Mesothelial cell of epicardium (in vitro differentiated cells): Measurements from ENCODE around the gene PSAPL1. TPM values are rescaled to one million over a fixed set of nuclear protein-coding genes. Genes with fewer than 3 reads are reported as not detected.

ENCODE experiments used
- DNase-seq, 2 experiments: peaks; one replicate each; pipeline ENCODE4 v3.0.0; 2021; ENCODE audit warnings: low spot score in 2 of 2; ENCODE audit not compliant: unreplicated experiment in 2 of 2
- H3K27ac Mint-ChIP-seq: 2 replicates; pipeline ENCODE4 v1.8.0; 2021; ENCODE audit warnings: mixed read lengths
- H3K27me3 Mint-ChIP-seq: 2 replicates; pipeline ENCODE4 v1.8.0; 2021; ENCODE audit warnings: low read depth, mixed read lengths
- H3K36me3 Mint-ChIP-seq: 2 replicates; pipeline ENCODE4 v1.8.0; 2021; ENCODE audit warnings: mixed read lengths
- H3K4me1 Mint-ChIP-seq: 2 replicates; pipeline ENCODE4 v1.8.0; 2021; ENCODE audit warnings: mixed read lengths
- H3K4me3 Mint-ChIP-seq: 2 replicates; pipeline ENCODE4 v1.8.0; 2021; ENCODE audit warnings: mild to moderate bottlenecking, moderate library complexity, mixed read lengths
- H3K9me3 Mint-ChIP-seq: 2 replicates; pipeline ENCODE4 v1.8.0; 2021; ENCODE audit warnings: mixed read lengths
- total RNA-seq: library from RNA; stranded (reverse); gene quantifications from 3 replicates; pipeline ENCODE4 v1.2.1, GENCODE V29; 2021
- TF ChIP-seq, protein P1 (sequence below): fragments of 200-600 bp; sonication (generic); IDR thresholded peaks from one replicate; pipeline ENCODE4 v1.5.0; 2021; ENCODE audit warnings: antibody characterized with exemption; ENCODE audit not compliant: unreplicated experiment

The PSAPL1 gene
- total RNA-seq, 1 donor from 2014 or later: not detected

GRCh38 chr4:7434141-7434765 is 477 bp downstream of the PSAPL1 start:
- no peak for DNase-seq
- Mint-ChIP-seq H3K27me3 (no peaks in the 10 kb centered on the region), H3K36me3 (no peaks in the 10 kb centered on the region), H3K4me1 (peaks cover 23% of the 10 kb centered on the region), H3K9me3 (peaks cover 9% of the 10 kb centered on the region), H3K27ac (no peak overlapping the region), H3K4me3 (no peak overlapping the region)
- TF ChIP-seq, protein P1, sequence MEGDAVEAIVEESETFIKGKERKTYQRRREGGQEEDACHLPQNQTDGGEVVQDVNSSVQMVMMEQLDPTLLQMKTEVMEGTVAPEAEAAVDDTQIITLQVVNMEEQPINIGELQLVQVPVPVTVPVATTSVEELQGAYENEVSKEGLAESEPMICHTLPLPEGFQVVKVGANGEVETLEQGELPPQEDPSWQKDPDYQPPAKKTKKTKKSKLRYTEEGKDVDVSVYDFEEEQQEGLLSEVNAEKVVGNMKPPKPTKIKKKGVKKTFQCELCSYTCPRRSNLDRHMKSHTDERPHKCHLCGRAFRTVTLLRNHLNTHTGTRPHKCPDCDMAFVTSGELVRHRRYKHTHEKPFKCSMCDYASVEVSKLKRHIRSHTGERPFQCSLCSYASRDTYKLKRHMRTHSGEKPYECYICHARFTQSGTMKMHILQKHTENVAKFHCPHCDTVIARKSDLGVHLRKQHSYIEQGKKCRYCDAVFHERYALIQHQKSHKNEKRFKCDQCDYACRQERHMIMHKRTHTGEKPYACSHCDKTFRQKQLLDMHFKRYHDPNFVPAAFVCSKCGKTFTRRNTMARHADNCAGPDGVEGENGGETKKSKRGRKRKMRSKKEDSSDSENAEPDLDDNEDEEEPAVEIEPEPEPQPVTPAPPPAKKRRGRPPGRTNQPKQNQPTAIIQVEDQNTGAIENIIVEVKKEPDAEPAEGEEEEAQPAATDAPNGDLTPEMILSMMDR: no peak

- peaks cover 23% of the 10 kb centered on the region for H3K4me1 Mint-ChIP-seq
- H3K36me3 Mint-ChIP-seq: no peaks in the 10 kb centered on the region
- TF ChIP-seq, protein P1: no peak
- peaks cover 3% of the 10 kb centered on the region for H3K9me3 Mint-ChIP-seq
- no peaks in the 10 kb centered on the region for H3K27me3 Mint-ChIP-seq
- no peak for DNase-seq
- H3K27ac Mint-ChIP-seq: no peak overlapping the region
- H3K4me3 Mint-ChIP-seq: no peak overlapping the region
These were observed 1.2 kb downstream of the PSAPL1 start for GRCh38 chr4:7433376-7434140.

GRCh38 chr4:7432531-7433375 is 2.0 kb downstream of the PSAPL1 start:
- TF ChIP-seq, protein P1: no peak
- Mint-ChIP-seq H3K4me3 (no peak overlapping the region), H3K4me1 (peaks cover 29% of the 10 kb centered on the region), H3K9me3 (no peaks in the 10 kb centered on the region), H3K27me3 (no peaks in the 10 kb centered on the region), H3K36me3 (no peaks in the 10 kb centered on the region), H3K27ac (no peak overlapping the region)
- DNase-seq: no peak

- H3K4me3 Mint-ChIP-seq: no peak overlapping the region
- DNase-seq: no peak
- no peaks in the 10 kb centered on the region for H3K27me3 Mint-ChIP-seq
These were observed 2.8 kb downstream of the PSAPL1 start for GRCh38 chr4:7431696-7432530.

More at GRCh38 chr4:7431696-7432530, 2.8 kb downstream of the PSAPL1 start:
- H3K4me1 Mint-ChIP-seq: peaks cover 33% of the 10 kb centered on the region
- no peaks in the 10 kb centered on the region for H3K9me3 Mint-ChIP-seq
- TF ChIP-seq, protein P1: no peak
- no peaks in the 10 kb centered on the region for H3K36me3 Mint-ChIP-seq
- H3K27ac Mint-ChIP-seq: no peak overlapping the region
